HG03108 (cell line): ENCODE data around the gene C14orf93.

Experiments used
- ATAC-seq: cut with Tn5 transposase; IDR thresholded peaks from one replicate; pipeline ENCODE4 v1.9.1; 2021; ENCODE audit warnings: moderate library complexity; ENCODE audit not compliant: unreplicated experiment

Gene C14orf93

DNA sequence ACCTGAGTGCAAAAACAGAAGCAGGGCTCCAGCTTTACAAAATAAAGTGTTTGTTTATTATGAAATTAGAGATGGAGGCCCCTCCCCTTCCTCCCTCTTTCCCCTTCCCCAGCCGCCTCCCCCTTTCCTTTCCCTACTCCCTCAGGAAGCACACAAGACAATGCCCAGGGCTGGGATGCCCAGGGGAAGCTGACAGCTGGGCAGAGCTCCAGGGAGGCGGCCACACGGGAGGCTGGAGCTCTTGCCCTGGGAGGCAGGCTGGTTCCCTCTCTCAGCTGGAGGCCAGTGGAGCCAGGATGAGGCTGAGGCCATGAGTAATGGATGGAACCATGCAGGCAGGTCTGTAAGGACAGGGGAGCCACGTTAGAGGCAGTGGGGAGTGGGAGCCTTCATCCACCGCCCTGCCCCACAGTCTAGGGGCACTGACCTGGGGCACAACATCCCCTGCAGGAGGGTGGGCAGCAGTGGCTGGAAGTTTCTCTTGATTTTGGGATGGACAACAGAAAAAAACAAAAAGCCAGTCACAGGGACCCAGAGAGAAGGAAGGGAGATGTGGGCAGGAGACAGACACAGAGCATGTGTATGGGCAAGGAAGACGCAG lies 37.2 kb upstream of the C14orf93 start:
- no peak for ATAC-seq

DNA sequence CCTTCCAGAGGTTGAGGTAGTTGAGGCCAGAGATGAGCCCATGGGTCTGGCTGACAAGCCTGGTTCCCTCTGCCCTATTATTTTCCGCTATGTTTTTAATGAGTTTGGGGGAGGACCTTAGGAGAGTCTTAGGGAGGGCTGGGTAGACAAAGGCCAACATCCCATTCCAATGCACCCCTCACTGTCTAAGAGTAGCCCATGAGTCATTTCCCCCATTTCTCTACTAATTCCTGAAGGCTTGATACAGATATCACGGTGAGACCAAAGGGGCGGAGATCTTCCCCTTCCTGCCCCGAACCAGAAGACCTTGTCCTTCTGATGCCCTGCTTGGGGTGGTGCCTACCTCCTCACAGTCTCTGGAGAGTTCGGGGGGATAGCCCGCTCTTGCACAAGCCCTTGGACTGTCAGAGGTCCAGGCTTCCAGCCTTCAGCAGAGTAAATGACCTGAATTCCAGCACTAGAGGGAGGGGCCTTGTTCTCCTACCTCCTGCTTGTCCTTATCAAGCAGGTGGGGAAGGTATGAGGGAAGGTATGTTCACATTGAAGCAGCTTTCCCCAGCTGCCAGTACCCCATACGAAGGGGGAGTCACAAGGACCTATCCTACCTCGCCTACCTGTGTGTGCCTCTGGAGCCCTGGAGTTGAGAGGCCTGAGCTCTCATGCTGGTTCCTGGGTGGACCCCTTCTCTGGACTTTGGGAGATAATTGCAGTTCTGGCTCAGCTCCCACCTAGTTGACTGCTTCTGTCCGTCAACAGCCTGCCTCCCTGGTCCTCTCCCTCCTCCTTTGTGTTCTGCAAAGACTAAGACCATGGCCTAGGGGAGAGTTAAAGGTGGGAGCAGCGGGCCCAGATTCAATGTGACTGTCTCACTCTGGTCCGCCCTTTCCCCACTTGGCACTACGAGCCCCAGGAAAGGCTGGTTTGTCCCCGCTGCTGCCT lies 35.7 kb upstream of the C14orf93 start:
- no peak for ATAC-seq

- ATAC-seq, result no peak
Measured at GRCh38 chr14:23044840-23045239, 34.9 kb upstream of the C14orf93 start.

DNA sequence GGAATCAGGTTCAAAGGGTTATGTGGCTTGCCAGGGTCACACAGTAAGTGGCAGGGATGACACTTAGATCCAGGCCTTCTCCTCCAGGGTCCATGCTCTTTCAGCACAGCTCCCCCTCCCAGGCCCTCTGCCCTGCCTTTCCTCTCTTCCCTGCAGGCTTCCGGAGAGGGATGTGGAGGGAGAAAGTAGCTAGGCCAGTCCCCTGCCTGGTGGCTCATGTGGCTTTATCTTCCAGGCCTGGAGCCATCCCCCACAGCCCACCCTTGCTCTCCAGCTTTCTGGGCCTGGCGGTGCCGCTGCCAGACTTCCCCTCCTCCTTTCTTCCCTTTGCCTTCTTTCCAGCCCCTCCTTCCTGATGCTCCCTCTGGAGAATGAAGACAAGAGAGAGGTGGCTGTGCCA lies 33.8 kb upstream of the C14orf93 start:
- ATAC-seq, result no peak

GRCh38 chr14:23043145-23043544 lies 33.2 kb upstream of the C14orf93 start:
- ATAC-seq, result no peak

GRCh38 chr14:23042162-23042965 lies 32.4 kb upstream of the C14orf93 start, which contains the start of gene PSMB11:
TSS of gene PSMB11 (plus strand) at chr14:23042212. CDS start at chr14:23042226, 14 bp downstream.
- no peak for ATAC-seq

DNA sequence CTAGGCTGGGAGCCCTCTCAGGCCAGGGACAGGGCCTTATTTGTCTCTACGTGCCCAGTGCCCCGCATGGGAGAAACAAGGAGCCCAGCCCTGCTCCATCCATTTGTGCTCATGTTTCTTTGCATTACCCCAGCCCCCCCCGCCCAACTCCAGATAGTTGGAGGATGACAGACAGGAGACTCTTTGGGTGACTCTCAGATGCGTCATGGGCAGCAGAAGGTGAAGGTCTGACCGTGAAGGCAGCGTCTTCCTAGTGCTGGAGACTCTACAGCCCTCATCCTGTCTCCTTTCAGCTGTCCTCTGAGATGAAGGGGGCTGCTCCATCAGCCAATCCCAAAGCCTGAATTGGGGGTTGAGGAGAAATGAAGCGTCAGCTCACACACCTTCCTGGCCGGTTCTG lies 31.8 kb upstream of the C14orf93 start:
- ATAC-seq, result no peak

DNA sequence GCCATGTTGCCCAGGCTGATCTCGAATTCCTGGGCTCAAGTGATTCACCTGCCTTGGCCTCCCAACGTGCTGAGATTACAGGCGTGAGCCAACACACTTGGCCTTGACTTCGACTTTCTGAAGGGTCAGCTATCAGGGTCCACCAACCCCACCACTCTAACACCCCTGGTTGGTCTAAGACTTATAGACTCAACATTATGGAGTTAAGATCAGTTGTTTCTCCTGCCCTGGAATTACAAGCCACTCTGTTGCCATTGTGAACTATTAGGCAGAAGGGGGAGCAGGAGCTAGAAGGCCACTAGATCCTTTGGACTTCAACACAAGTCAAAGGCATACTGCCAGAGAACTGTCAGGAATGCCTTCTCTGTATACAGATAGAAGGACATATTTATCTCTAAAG lies 30.2 kb upstream of the C14orf93 start:
- ATAC-seq, result no peak

GRCh38 chr14:23035303-23036144 lies 25.6 kb upstream of the C14orf93 start:
- ATAC-seq, result no peak

- ATAC-seq, result peak; percentile 96
Measured at GRCh38 chr14:23034498-23035302, 24.8 kb upstream of the C14orf93 start, which contains the start of gene PSMB5. TSS of gene PSMB5 (minus strand) at chr14:23034900. CDS start at chr14:23034881, 19 bp downstream.

DNA sequence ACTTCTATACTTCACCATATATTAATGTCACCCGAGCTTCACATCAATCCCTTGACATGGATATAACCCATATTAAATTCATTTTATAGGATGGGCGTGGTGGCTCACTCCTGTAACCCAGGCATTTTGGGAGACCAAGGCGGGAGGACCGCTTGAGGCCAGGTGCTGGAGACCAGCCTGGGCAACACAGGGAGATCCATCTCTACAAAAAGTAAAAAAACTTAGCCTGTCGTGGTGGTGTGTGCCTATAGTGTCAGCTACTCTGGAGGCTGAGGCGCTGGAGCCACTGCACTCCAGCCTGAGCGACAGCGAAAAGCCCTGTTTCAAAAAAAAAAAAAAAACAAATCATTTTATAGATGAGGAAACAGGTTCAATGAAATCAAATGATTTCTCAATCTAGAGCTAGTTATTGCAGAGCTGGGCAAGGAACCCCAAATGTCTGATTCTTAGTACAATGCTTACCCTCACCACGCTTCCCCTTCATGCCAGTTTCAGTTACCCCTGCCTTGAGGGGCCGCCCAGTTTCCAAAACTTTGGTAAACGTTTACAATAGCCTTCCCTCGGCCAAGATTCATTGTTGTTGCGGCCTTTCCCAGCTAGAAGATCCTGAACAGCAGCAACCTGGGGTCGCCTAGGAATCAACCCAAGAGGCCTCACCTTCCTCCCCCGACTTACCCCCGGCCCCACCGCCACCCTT lies 24.0 kb upstream of the C14orf93 start:
- ATAC-seq, result no peak

GRCh38 chr14:23033251-23033727 lies 23.3 kb upstream of the C14orf93 start:
- ATAC-seq, result no peak

- no peak for ATAC-seq
Measured at GRCh38 chr14:23030936-23031335, 21.0 kb upstream of the C14orf93 start.

DNA sequence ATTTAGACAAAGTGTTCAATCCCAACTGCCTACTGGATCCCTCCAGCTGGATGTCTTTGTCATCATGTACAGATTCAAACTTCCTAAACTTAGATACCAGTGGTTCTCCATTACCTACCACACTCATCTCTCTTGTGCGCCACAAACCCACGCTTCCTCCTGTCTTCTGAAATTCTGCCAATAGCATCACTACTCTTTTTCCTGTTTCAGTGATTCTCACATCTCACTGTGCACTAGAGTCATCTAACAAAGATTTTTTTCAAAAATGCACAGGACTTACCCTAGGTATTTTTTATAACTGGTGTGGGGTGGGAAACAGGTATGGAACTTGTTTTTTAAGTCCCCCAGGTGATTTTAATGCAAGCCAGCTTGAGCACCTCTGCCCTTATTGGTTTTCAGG lies 18.9 kb upstream of the C14orf93 start:
- ATAC-seq, result no peak

GRCh38 chr14:23025151-23025814 lies 15.3 kb upstream of the C14orf93 start:
- ATAC-seq, result no peak

- ATAC-seq, result no peak
Measured at GRCh38 chr14:23024612-23025075, 14.7 kb upstream of the C14orf93 start.

DNA sequence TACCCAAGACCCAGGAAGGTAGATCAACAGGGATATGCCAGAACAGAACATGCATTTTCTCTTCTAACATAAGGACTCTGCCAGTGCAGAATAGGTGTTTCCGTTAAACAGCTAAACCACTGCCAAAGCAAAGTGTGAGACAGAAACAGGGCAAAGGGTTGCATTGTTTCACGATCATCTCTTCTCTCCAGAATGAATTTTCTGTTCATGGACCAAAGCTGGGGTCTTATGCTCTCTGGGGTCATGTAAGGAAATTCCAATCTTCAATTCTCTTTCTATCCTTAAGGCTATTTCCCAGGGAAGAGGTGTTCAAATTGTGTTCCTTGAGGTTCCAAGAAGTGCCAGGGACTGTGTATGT lies 13.8 kb upstream of the C14orf93 start:
- ATAC-seq, result no peak
